A549 (cell line): ENCODE data around the gene PDXK. TPM values are rescaled to one million over a fixed set of nuclear protein-coding genes. Genes with fewer than 3 reads are reported as not detected.
"Not testable (repeated sequence)": the region's sequence is repeated elsewhere in the genome, so short reads cannot be mapped to it uniquely, and the experiment has no call there.

Experiments used
- ATAC-seq, 2 experiments: fragments of 200-7000 bp in 1 of 2; fragments of >200 bp in 1 of 2; cut with Nextera tagmentation in 1 of 2; cut with Tn5 transposase in 1 of 2; 3 replicates each; pipeline versions ENCODE4 v1.8.0 to v1.9.1; 2018 to 2020; ENCODE audit warnings: mild to moderate bottlenecking in 1 of 2, moderate library complexity in 1 of 2
- CTCF ChIA-PET: fragments of 300-600 bp; sonication (Branson Sonifier 250); formaldehyde crosslinking; extraction: SDS; loops from one replicate; lab custom pipeline; 2021; ENCODE audit warnings: antibody characterized with exemption, inconsistent platforms; lab: Yijun Ruan, JAX
- POLR2A ChIA-PET: fragments of 350-600 bp; formaldehyde crosslinking; extraction: SDS; loops from one replicate; lab custom pipeline; 2021; ENCODE audit warnings: antibody characterized with exemption, inconsistent platforms; lab: Yijun Ruan, JAX
- DNase-seq, 2 experiments: peaks; one replicate each; pipeline versions ENCODE4 v3.0.0 to v3.0.0-alpha.2; 2011 to 2016; ENCODE audit warnings: low read depth in 1 of 2, low spot score in 1 of 2
- FAIRE-seq: peaks from 2 replicates; lab custom pipeline; 2011; peaks lifted over from hg19 to GRCh38; lab: Jason Lieb, UNC
- H3K27ac ChIP-seq, 2 experiments: fragments of >200 bp; sonication (Bioruptor Twin); formaldehyde crosslinking; 3 replicates each; pipeline ENCODE4 v1.5.1; 2016 to 2017
- H3K4me1 ChIP-seq: fragments of >200 bp; sonication (Bioruptor Twin); formaldehyde crosslinking; 3 replicates; pipeline ENCODE4 v1.6.1; 2016
- H3K4me2 ChIP-seq: fragments of >200 bp; sonication (Bioruptor Twin); formaldehyde crosslinking; 3 replicates; pipeline ENCODE4 v1.6.1; 2016
- H3K4me3 ChIP-seq: fragments of >200 bp; sonication (Bioruptor Twin); formaldehyde crosslinking; 3 replicates; pipeline ENCODE4 v1.5.1; 2016
- H3K9me3 ChIP-seq: fragments of >200 bp; sonication (Bioruptor Twin); formaldehyde crosslinking; 3 replicates; pipeline ENCODE4 v1.6.1; 2016
- CBX8 ChIP-seq: fragments of 200-600 bp; sonication (generic); IDR thresholded peaks from 2 replicates; pipeline ENCODE4 v1.6.1; 2016
- CEBPB ChIP-seq, 2 experiments: fragments of >200 bp in 1 of 2; sonication (Bioruptor Twin) in 1 of 2; formaldehyde crosslinking in 1 of 2; IDR thresholded peaks; 2 replicates each; pipeline ENCODE4 v1.6.1; 2012 to 2016
- CHD2 ChIP-seq: fragments of 150-350 bp; IDR thresholded peaks from 2 replicates; pipeline ENCODE4 v1.6.1; 2014; ENCODE audit warnings: low read length; ENCODE audit not compliant: partially characterized antibody
- CHD4 ChIP-seq: fragments of 200-600 bp; sonication (generic); IDR thresholded peaks from 2 replicates; pipeline ENCODE4 v1.6.1; 2016; ENCODE audit warnings: antibody characterized with exemption, mild to moderate bottlenecking, borderline replicate concordance
- EHF ChIP-seq: fragments of 250-450 bp; sonication (Bioruptor Pico); IDR thresholded peaks from 2 replicates; pipeline ENCODE4 v1.5.0; 2020; ENCODE audit warnings: mild to moderate bottlenecking
- EP300 ChIP-seq, 2 experiments: fragments of >200 bp; sonication (Bioruptor Twin); formaldehyde crosslinking; IDR thresholded peaks; 2 replicates in 1 of 2; 3 replicates in 1 of 2; pipeline ENCODE4 v1.6.1; 2016 to 2017
- FOSL2 ChIP-seq, 2 experiments: fragments of 450-650 bp in 1 of 2; fragments of >200 bp in 1 of 2; sonication (Bioruptor Twin) in 1 of 2; formaldehyde crosslinking; IDR thresholded peaks; 2 replicates each; pipeline versions ENCODE4 v1.5.0 to v1.6.1; 2016 to 2020; ENCODE audit warnings: mild to moderate bottlenecking in 1 of 2, moderate library complexity in 1 of 2
- FOXS1 ChIP-seq: fragments of 250-450 bp; sonication (Bioruptor Pico); IDR thresholded peaks from 2 replicates; pipeline ENCODE4 v1.5.0; 2020; ENCODE audit warnings: mild to moderate bottlenecking, moderate library complexity
- GATA3 ChIP-seq: IDR thresholded peaks from 2 replicates; pipeline ENCODE4 v1.6.1; 2012; ENCODE audit warnings: borderline replicate concordance
- HOXB13 ChIP-seq: fragments of 250-450 bp; sonication (Bioruptor Pico); IDR thresholded peaks from 2 replicates; pipeline ENCODE4 v1.5.0; 2020; ENCODE audit warnings: low read depth, mild to moderate bottlenecking, moderate library complexity
- HOXB5 ChIP-seq: fragments of 250-450 bp; sonication (Bioruptor Pico); IDR thresholded peaks from 2 replicates; pipeline ENCODE4 v1.5.0; 2020; ENCODE audit warnings: mild to moderate bottlenecking, moderate library complexity
- JUN ChIP-seq, 2 experiments: fragments of >200 bp; sonication (Bioruptor Twin); formaldehyde crosslinking; IDR thresholded peaks; 2 replicates in 1 of 2; 3 replicates in 1 of 2; pipeline ENCODE4 v1.6.1; 2016 to 2017
- JUNB ChIP-seq: fragments of >200 bp; sonication (Bioruptor Twin); formaldehyde crosslinking; IDR thresholded peaks from 2 replicates; pipeline ENCODE4 v1.6.1; 2016
- KDM5A ChIP-seq: fragments of 200-600 bp; sonication (generic); IDR thresholded peaks from 2 replicates; pipeline ENCODE4 v1.6.1; 2016; ENCODE audit warnings: antibody characterized with exemption, mild to moderate bottlenecking
- MAFK ChIP-seq: fragments of 450-650 bp; IDR thresholded peaks from 2 replicates; pipeline ENCODE4 v1.6.1; 2014; ENCODE audit not compliant: partially characterized antibody
- MAZ ChIP-seq: fragments of 150-350 bp; IDR thresholded peaks from 2 replicates; pipeline ENCODE4 v1.6.1; 2014; ENCODE audit warnings: antibody characterized with exemption, low read depth, low read length, borderline replicate concordance
- NFE2L2 ChIP-seq: fragments of 150-350 bp; conservative IDR thresholded peaks from 2 replicates; pipeline ENCODE4 v1.6.1; 2014; ENCODE audit warnings: low read length
- POLR2AphosphoS2 ChIP-seq: conservative IDR thresholded peaks from 2 replicates; pipeline ENCODE4 v1.6.1; 2012; ENCODE audit warnings: low read length, improper control_type of control experiment, inconsistent platforms
- RNF2 ChIP-seq: fragments of 200-600 bp; sonication (generic); IDR thresholded peaks from 2 replicates; pipeline ENCODE4 v1.6.1; 2016; ENCODE audit warnings: low read depth, mild to moderate bottlenecking, antibody characterized with exemption, moderate library complexity, borderline replicate concordance
- SMC3 ChIP-seq: fragments of >200 bp; sonication (Bioruptor Twin); formaldehyde crosslinking; IDR thresholded peaks from 3 replicates; pipeline ENCODE4 v1.6.1; 2018; ENCODE audit warnings: inconsistent platforms
- TFCP2L1 ChIP-seq: fragments of 250-450 bp; sonication (Bioruptor Pico); IDR thresholded peaks from 2 replicates; pipeline ENCODE4 v1.5.0; 2021; ENCODE audit warnings: mild to moderate bottlenecking
- ZSCAN20 ChIP-seq: fragments of 250-450 bp; sonication (Bioruptor Pico); IDR thresholded peaks from 2 replicates; pipeline ENCODE4 v1.8.0; 2022; ENCODE audit warnings: mild to moderate bottlenecking, moderate library complexity
- WGBS: methylation state at CpG from one replicate; pipeline ENCODE4 v1.1.6; 2017; ENCODE audit errors: missing lambda C conversion rate; 5-methylcytosine and 5-hydroxymethylcytosine counted together
- polyA plus RNA-seq, 4 experiments: library from polyadenylated mRNA; depleted of rRNA in 3 of 4; stranded (reverse); fragments of >200 nt; fragmentation: RNase III in 1 of 4; extraction: RNeasy Plus Mini Kit Qiagen cat#74134 plus additional on column Dnase treatment in 1 of 4; gene quantifications; 2 replicates in 3 of 4; 3 replicates in 1 of 4; pipeline ENCODE4 v1.2.3, GENCODE V29; 2011 to 2017
- TF ChIP-seq, protein P1 (sequence below): IDR thresholded peaks from 2 replicates; pipeline ENCODE4 v1.6.1; 2012
- TF ChIP-seq, protein P2 (sequence below): fragments of 250-450 bp; sonication (Bioruptor Pico); IDR thresholded peaks from 2 replicates; pipeline ENCODE4 v1.5.0; 2020; ENCODE audit warnings: low read depth, mild to moderate bottlenecking, moderate library complexity
- TF ChIP-seq, protein P3 (sequence below): fragments of >200 bp; sonication (Bioruptor Twin); formaldehyde crosslinking; IDR thresholded peaks from 3 replicates; pipeline ENCODE4 v1.6.1; 2016
- TF ChIP-seq, protein P4 (sequence below): IDR thresholded peaks from 2 replicates; pipeline ENCODE4 v1.6.1; 2012

Gene PDXK
- polyA plus RNA-seq, 2 of the 4 experiments (the other 2 are of a cell fraction) = 220 to 292 TPM

DNA sequence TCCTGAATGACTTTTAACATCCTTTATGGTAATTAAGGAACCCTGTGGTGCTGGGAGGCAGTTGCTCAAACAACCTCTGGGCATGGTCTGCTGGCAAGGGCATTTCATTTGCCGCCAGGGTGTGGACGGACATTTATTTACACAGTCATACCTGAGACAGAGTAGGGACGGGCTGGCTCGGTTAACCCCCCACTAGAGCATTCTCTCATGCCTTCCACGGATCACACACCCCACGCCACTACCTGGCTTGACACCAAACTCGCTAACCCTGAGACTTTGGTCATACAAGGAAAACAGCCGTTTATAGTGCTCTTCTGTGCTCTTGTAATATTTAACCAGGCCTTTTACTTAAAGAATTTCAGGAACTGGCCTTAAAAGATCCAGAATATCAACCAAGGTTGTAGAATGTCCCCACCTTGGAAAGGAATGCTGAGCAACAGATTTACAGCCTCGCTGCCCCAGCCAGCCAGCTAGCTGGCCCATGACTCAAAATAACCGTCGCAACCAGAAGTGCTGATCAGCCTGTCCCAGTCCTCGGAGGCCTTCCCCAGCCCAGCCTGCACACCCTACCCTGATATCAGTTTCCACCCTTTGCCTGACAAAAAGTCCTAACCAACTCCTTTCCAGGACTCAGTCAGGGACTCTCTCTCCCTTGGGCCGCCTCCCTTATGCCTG, 6.5 kb upstream of the PDXK start:
- H3K9me3 ChIP-seq = no peaks in the 10 kb centered on the region
- TF ChIP-seq POLR2AphosphoS2 (no peak), HOXB13 (CRISPR knock-in tag) (0 out of 2 replicates have a peak, but pooled peaks have one; percentile 38), KDM5A (no peak), SMC3 (no peak; the same call in 2 of the 3 replicates), FOXS1 (CRISPR knock-in tag) (no peak), ZSCAN20 (CRISPR knock-in tag) (peak; percentile 60; the same call in 1 of the 2 replicates), TFCP2L1 (CRISPR knock-in tag) (no peak), CHD4 (no peak), EP300 (IDR thresholded peaks at IDR 0.05) (peak; percentile 82 to 94; a peak in 4 of 5 replicates), RNF2 (no peak), GATA3 (peak; percentile 80), MAZ (no peak), JUN (IDR thresholded peaks at IDR 0.05) (peak; percentile 60 to 63), FOSL2 (IDR thresholded peaks at IDR 0.05) (no peak), FOSL2 (CRISPR knock-in tag; IDR thresholded peaks at IDR 0.05) (peak; percentile 74), EHF (CRISPR knock-in tag) (peak; percentile 60; the same call in 1 of the 2 replicates), CHD2 (no peak), HOXB5 (CRISPR knock-in tag) (no peak), JUNB (peak; percentile 51), MAFK (peak; percentile 96), NFE2L2 (no peak), CBX8 (no peak), CEBPB (IDR thresholded peaks at IDR 0.05) (peak in 1 of 2 experiments; percentile 73; a peak in 2 of 4 replicates)
- TF ChIP-seq, protein P1, sequence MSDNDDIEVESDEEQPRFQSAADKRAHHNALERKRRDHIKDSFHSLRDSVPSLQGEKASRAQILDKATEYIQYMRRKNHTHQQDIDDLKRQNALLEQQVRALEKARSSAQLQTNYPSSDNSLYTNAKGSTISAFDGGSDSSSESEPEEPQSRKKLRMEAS = peak; percentile 43
- TF ChIP-seq, protein P2, sequence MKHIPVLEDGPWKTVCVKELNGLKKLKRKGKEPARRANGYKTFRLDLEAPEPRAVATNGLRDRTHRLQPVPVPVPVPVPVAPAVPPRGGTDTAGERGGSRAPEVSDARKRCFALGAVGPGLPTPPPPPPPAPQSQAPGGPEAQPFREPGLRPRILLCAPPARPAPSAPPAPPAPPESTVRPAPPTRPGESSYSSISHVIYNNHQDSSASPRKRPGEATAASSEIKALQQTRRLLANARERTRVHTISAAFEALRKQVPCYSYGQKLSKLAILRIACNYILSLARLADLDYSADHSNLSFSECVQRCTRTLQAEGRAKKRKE (CRISPR knock-in tag) = no peak
- TF ChIP-seq, protein P3, sequence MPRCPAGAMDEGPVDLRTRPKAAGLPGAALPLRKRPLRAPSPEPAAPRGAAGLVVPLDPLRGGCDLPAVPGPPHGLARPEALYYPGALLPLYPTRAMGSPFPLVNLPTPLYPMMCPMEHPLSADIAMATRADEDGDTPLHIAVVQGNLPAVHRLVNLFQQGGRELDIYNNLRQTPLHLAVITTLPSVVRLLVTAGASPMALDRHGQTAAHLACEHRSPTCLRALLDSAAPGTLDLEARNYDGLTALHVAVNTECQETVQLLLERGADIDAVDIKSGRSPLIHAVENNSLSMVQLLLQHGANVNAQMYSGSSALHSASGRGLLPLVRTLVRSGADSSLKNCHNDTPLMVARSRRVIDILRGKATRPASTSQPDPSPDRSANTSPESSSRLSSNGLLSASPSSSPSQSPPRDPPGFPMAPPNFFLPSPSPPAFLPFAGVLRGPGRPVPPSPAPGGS = peak; percentile 33; the same call in 1 of the 3 replicates
- TF ChIP-seq, protein P4, sequence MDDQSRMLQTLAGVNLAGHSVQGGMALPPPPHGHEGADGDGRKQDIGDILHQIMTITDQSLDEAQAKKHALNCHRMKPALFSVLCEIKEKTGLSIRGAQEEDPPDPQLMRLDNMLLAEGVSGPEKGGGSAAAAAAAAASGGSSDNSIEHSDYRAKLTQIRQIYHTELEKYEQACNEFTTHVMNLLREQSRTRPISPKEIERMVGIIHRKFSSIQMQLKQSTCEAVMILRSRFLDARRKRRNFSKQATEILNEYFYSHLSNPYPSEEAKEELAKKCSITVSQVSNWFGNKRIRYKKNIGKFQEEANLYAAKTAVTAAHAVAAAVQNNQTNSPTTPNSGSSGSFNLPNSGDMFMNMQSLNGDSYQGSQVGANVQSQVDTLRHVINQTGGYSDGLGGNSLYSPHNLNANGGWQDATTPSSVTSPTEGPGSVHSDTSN = no peak
- peak overlapping the region; percentile 38 for H3K4me3 ChIP-seq
- peak overlapping the region; percentile 100 for H3K27ac ChIP-seq
- under 1% methylated on average over 13 of the region's 13 CpGs for WGBS
- peak; percentile 92 to 96 for ATAC-seq
- DNase-seq = peak; percentile 77 to 98
- peaks cover 45% of the 10 kb centered on the region for H3K4me1 ChIP-seq
- FAIRE-seq = peak; percentile 81
- POLR2A ChIA-PET = interaction anchor here (0.6 to 2.3 kb wide), 4 partner anchors 14 to 115 kb away, joined by 4 to 18 read pairs (median 6); no protein-coding TSS in a partner anchor
- peak overlapping the region; percentile 96 for H3K4me2 ChIP-seq
- CTCF ChIA-PET = interaction anchor here (1.5 to 2.1 kb wide), 2 partner anchors 16 to 22 kb away, joined by 3 to 7 read pairs; no protein-coding TSS in a partner anchor

DNA sequence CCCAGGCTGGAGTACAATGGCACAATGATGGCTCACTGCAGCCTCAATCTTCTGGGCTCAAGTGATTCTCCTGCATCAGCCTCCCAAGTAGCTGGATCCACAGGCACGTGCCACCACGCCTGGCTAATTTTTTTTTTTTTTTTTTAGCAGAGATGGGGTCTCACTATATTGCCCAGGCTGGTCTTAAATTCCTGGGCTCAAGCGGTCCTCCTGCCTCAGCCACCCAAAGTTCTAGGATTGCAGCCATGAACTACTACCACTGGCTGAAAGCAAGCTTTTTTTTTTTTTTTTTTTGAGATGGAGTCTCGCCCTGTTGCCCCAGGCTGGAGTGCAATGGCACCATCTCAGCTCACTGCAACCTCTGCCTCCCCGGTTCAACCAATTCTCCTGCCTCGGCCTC, 5.8 kb upstream of the PDXK start:
- Histone ChIP-seq H3K4me2 (peak overlapping the region; percentile 96), H3K27ac (peak overlapping the region; percentile 100), H3K4me1 (peaks cover 49% of the 10 kb centered on the region)
- FAIRE-seq, ATAC-seq, H3K4me3 ChIP-seq, DNase-seq, H3K9me3 ChIP-seq: not testable (repeated sequence)
- POLR2A ChIA-PET = interaction anchor here (1.2 to 2.3 kb wide), 2 partner anchors 15 kb away, joined by 6 to 18 read pairs; no protein-coding TSS in a partner anchor
- CTCF ChIA-PET = interaction anchor here (1.5 to 2.1 kb wide), 2 partner anchors 15 to 21 kb away, joined by 3 to 7 read pairs; no protein-coding TSS in a partner anchor
- 55% methylated on average over 5 of the region's 6 CpGs for WGBS
